Measurements from ENCODE around the gene PPFIA2.

The PPFIA2 gene

GRCh38 chr12:81542065-81543010 lies 216.8 kb downstream of the PPFIA2 start:
- no peak for DNase-seq

DNA sequence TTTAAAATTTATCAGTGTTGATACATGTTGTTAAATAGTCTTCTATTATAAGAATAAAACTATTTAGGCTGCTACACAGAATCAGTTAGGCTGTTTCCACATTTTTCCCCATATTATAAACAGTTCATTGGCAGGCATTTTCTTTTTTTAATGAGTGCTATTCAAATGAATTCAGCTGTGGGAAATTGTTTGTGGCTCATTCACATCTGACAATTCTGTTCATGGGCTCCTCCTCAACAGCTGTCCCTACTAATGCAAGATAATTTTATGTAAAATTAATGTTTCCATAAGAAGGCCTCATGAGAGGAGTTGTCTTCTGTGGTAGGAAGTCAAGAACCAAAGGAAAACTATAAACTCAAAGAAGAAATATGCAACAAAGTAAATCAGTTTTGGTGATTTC lies 218.0 kb downstream of the PPFIA2 start:
- no peak for DNase-seq

- no peak for DNase-seq
Measured at GRCh38 chr12:81539279-81539678, 219.9 kb downstream of the PPFIA2 start.

DNA sequence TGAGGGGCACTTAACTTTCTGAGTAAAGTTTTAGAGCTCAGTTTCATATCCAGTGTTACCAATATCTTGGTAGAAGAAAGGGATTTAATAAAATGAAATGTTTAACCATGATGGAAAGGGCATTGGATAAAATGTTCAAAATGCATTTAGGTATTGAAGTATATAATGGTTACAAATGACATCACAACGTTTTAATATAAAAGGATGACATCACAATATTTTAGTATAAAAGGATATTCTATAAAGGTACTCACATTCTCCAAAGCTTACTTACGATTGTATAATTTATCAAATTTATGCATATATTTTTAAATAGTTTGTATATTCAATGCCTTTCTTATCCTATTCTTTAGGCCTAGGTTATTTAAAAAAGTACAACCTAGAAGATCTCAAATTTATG lies 226.1 kb downstream of the PPFIA2 start:
- DNase-seq = no peak

- no peak for DNase-seq
Measured at GRCh38 chr12:81530352-81530751, 228.8 kb downstream of the PPFIA2 start.

DNA sequence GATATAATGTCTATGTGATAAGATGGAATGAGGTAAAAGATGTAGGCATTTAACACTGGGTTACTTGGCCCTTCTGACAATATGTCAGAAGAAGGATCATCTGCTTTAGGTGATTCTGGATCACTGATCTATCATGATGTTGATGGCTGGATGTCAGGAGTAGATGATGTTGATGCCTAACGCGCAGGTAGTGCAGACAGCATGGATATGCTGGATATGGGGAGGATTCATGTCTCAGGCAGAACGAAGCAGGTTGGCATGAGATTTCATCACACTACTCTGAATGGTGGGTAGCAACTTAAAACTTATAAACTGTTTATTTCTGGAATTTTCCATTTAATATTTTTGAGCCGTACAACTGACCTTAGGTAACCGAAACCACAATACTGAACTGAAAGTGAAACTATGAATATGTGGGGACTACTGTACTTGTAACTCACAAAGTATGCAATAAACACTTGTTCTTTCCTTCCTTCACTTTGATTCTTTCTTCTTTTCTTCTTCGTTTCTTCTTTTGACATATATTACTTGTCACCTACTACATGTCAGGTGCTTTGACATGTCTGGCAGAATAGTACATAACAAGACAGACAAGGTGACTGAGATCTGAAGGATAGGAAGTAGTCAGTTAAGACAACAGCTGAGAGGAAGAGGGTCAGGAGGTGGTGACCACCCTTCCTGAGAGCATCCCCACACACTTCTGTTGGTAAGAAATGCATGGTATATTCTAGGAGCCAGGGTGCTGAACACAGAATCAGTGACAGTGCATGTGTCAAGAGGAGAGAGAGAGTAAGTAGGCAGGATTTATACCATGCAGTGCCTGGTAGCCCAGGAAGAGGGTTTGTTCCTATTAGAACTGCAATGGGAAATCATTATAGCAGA lies 238.8 kb downstream of the PPFIA2 start:
- no peak for DNase-seq

DNA sequence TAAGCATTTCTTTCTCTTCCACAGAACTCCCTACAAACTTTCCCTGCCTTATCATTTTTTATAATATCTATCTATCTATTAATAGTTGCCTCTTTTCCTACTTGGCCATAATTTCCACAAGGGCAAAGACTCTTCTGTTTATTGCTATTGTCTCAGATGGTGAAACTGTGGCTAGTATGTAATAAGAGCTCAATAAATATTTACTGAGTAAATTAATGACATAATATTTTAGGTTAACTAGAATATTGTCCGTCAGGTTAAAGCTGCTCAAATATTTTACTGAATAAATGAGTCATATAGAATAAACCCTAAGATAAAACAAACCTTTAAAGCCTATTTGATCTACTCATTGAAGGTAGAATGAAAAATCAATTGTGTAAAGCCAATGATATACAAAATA lies 240.5 kb downstream of the PPFIA2 start:
- no peak for DNase-seq

- no peak for DNase-seq
Measured at GRCh38 chr12:81517296-81517695, 241.9 kb downstream of the PPFIA2 start.

DNA sequence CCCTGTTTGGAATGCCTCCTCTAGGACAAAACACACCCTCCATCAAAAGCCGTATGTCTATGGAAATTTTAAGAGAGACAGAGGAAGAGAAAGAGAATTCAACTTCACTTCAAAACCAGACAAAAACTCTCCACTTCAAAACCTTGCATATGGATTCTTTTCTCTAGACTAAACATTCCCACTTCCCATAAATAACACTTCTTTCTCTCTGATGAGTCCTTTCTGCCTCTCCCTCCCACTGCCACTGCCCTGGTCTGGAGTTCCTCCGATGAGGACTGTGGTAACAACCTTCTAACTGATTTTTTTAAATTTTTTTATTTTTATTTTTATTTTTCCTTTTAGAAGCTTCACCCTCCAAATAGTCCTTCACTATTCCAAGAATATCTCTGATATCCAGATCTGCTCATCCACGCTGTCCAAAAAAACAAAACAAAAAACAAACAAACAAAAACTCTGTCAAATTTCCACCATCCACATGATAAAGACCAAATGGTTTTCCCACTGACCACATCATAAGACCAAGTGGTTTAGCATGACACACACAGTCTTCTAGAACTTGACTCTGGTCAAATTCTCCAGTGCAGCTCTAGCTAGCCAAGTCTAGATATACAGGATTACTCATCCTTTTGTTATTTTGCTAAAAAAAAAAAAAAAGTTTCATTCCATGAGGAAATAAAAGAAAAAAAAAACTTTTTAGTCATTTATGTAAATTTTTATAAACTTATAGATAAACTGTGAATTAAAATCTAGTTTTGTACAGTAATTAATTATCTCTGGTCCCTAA lies 256.0 kb downstream of the PPFIA2 start:
- DNase-seq = no peak

GRCh38 chr12:81500788-81501187 lies 258.4 kb downstream of the PPFIA2 start:
- no peak for DNase-seq

DNA sequence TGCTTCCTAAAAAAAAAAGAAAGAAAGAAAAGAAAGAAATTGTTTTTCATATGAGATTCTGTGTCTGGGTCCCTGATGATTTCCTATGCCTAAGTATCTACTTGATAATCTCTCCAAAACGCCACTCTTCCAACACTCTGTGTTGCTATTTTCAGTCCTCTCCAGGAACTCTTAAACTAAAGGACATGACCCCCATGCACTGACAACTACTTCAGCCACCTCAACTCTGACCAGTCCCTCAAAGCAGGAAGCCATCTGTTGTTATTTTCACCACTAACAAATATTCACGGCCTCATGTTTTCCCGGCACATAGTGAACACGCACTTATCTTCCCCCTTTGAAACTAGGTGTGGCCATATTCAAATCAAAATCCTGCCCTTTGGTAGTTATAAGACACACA lies 259.3 kb downstream of the PPFIA2 start:
- DNase-seq = no peak

- DNase-seq = no peak
Measured at GRCh38 chr12:81492131-81492720, 266.9 kb downstream of the PPFIA2 start.

- DNase-seq = no peak
Measured at GRCh38 chr12:81472934-81473333, 286.2 kb downstream of the PPFIA2 start.

DNA sequence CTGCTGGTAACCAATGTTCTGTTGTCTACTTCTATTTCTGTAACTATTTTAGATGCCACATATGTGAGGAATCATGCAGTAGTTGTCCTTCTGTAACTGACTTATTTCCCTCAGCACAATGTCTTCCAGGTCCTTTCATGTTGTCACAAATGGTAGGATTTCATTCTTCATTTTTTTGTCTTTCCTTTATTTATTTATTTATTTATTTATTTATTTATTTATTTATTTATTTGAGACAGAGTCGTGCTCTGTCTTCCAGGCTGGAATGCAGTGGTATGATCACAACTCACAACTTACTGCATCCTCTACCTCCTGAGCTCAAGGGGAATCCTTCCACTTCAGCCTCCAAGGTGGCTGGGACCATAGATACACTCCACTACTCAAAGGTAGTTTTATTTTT lies 288.2 kb downstream of the PPFIA2 start:
- DNase-seq = no peak

DNA sequence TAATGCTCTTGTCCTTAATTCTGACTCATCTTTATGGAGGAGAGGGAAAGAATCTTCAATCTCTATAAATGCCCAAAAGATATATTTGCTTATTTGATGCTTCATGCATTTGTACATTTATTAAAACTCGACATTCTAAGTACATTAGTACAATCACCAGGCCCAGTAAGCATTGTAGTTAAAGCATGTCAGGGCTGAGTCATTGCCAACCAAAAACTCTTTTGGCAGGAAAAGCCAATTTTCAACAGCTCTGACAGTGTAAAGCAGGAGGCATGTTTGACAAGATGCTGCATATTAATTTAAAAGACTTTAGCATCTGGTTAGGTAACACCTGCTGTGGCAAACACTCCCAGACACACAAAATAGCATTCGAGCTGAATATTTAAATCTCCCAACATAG lies 290.9 kb downstream of the PPFIA2 start:
- DNase-seq = no peak

- DNase-seq = no peak
Measured at GRCh38 chr12:81465876-81466275, 293.3 kb downstream of the PPFIA2 start.

DNA sequence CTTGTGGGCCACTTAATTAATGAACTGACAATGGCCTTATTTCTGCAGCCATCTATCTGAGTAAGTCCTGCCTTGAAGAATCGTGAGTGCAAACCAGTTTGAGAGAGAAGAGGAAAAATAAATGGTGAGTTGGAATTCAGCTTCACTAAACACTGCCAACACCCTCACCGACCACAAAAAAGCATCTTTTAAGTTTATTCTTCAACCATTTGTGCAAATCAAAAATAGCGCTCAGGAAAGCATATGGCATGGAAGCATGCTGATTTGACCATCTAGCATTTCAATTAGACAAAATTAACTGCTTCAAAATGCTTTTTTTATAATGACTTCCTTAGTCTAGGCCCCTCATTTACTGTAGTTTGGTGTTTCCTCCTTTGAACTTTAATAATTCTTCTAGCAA lies 294.0 kb downstream of the PPFIA2 start:
- no peak for DNase-seq

DNA sequence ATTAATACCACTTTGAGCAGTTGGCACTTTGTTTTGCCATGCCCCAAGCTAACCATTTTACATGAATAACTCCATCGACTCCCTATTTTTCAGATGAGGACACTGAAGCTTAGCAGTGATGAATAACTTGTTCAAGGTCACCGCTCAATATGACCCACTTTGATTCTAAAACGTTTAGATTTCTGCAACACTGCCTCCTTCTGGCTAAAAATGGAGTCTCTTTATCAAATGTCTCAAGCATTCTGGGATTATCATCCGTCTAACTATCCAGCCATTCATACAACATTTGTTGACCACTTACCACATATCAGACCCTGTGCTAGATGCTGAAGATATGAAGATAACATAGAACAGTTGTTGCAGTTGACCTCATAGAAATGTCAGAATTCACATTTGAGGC lies 298.0 kb downstream of the PPFIA2 start:
- no peak for DNase-seq

DNA sequence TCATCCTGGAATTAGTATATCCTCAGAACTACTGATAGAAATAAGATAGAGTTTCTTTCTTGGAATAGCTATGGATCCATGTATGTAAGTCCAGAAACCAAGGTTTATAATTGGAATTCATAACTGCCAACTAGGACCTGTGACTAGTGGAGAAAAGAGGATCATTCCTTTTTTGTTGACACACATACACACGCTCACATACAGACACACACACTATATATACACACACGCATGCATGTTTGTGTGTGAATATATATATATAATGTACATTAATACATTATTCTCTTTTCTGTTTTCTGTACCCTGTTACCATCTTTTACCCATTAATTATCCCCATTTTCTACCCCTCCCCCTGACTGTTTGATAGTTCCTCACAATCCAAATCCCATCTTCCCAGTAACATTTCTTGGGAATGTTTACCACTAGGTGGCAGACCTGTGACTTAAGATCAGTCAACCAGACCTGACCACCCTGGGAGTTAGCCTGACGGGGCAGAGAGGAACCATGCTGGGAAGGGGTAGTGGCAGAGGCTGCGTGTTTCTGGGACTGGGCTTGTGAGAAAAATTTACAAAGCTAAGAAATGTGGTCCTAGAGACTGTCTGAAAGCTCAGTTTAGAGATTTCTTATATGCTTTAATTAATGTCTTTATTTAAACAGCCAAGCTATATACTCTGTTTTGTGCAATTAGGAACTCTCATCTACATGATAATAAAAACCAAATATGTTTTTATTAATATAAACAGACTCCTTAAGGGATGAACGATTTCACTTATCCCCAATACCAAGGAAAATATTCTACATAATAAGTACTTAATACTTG lies 308.0 kb downstream of the PPFIA2 start:
- DNase-seq = no peak

- DNase-seq = no peak
Measured at GRCh38 chr12:81441629-81442028, 317.5 kb downstream of the PPFIA2 start.

DNA sequence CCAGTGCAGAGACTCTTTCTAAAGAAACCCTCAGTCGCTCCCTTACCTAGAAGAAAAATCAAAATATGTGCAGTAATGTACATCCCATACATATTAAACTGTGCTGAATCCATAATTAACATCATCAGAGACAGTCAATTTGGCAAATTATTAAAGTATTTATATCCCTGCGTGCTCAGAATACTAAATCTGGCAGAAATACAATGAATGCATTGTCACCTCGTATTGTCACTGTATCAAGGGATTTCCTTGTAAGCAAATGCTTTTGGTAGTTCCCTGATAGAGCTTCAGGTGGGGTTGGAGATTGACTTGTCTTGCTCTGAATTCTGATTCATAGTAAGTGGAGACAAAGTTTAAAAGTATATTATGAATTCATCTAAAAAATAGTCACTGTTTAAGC lies 319.1 kb downstream of the PPFIA2 start:
- no peak for DNase-seq

- DNase-seq = no peak
Measured at GRCh38 chr12:81439344-81439743, 319.8 kb downstream of the PPFIA2 start.
